ENCODE results near the gene CCDC82.
A peak's percentile ranks its signal among the peaks of the same experiment; 100 is the strongest.

Gene CCDC82

GRCh38 chr11:96328395-96329010 lies 61.2 kb downstream of the CCDC82 start:
- H3K9me3 ChIP-seq (ENCODE audit: severe bottlenecking), result no peaks in the 10 kb centered on the region
- DNase-seq (ENCODE audit: low spot score) (no peak), ATAC-seq (ENCODE audit: low read depth) (peak; percentile 24; the same call in 1 of the 3 replicates)
- TF ChIP-seq, protein P1, sequence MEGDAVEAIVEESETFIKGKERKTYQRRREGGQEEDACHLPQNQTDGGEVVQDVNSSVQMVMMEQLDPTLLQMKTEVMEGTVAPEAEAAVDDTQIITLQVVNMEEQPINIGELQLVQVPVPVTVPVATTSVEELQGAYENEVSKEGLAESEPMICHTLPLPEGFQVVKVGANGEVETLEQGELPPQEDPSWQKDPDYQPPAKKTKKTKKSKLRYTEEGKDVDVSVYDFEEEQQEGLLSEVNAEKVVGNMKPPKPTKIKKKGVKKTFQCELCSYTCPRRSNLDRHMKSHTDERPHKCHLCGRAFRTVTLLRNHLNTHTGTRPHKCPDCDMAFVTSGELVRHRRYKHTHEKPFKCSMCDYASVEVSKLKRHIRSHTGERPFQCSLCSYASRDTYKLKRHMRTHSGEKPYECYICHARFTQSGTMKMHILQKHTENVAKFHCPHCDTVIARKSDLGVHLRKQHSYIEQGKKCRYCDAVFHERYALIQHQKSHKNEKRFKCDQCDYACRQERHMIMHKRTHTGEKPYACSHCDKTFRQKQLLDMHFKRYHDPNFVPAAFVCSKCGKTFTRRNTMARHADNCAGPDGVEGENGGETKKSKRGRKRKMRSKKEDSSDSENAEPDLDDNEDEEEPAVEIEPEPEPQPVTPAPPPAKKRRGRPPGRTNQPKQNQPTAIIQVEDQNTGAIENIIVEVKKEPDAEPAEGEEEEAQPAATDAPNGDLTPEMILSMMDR (IDR thresholded peaks at IDR 0.05; ENCODE audit: poor library complexity, severe bottlenecking), result no peak
- H3K4me1 ChIP-seq (ENCODE audit: insufficient read depth, poor library complexity, severe bottlenecking), result peaks cover 43% of the 10 kb centered on the region
- peak overlapping the region; percentile 61 for H3K27ac ChIP-seq (ENCODE audit: poor library complexity, severe bottlenecking)
- no peak overlapping the region for H3K4me3 ChIP-seq (ENCODE audit: severe bottlenecking)
- no peaks in the 10 kb centered on the region for H3K27me3 ChIP-seq (ENCODE audit: insufficient read depth, poor library complexity, severe bottlenecking)
- H3K36me3 ChIP-seq (ENCODE audit: low read depth), result no peaks in the 10 kb centered on the region

DNA sequence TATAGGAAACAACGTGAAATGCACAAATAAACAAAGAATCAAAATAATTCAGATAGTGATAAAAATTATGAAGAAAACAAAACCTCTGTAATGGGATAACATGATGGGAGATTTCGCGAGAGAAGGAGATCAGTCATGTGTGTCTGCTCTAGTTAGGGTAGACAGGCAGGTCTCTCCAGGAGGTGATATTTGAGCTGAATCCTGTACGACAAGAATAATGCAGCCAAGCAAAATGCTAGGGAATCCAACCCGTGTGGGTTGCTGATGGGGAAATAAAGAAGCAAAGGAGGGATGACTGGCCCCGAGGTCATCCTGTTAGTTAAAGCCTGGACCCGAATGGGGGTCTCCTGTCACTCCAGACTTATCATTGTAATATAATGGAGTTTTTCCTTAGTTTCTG lies 62.8 kb downstream of the CCDC82 start:
- Histone ChIP-seq H3K27me3 (ENCODE audit: insufficient read depth, poor library complexity, severe bottlenecking) (no peaks in the 10 kb centered on the region), H3K9me3 (ENCODE audit: severe bottlenecking) (no peaks in the 10 kb centered on the region), H3K36me3 (ENCODE audit: low read depth) (no peaks in the 10 kb centered on the region), H3K4me1 (ENCODE audit: insufficient read depth, poor library complexity, severe bottlenecking) (peaks cover 43% of the 10 kb centered on the region), H3K27ac (ENCODE audit: poor library complexity, severe bottlenecking) (peak overlapping the region; percentile 78), H3K4me3 (ENCODE audit: severe bottlenecking) (no peak overlapping the region)
- DNase-seq (ENCODE audit: low spot score) (no peak), ATAC-seq (ENCODE audit: low read depth) (no peak)
- TF ChIP-seq, protein P1 (IDR thresholded peaks at IDR 0.05; ENCODE audit: poor library complexity, severe bottlenecking), result no peak

DNA sequence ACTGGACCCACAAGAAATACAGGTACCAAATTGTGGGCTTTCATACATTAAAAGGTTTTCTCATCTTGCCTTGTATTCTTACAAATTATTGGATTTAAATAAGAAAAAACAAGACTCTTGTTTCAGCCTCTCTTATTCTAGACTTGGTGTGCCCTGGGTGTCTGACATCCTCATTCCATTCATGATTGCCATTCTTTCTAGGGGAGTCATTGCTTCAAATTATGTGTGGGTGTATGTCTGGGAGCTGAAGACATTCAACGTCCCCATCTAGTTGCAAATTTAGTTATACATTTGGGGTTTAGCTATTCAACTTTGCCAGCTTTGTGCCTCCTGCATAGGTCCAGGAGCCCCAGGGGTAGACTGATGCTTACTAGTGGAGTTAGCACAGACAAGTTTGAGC lies 64.8 kb downstream of the CCDC82 start:
- ATAC-seq (ENCODE audit: low read depth) (peak; percentile 97), DNase-seq (ENCODE audit: low spot score) (no peak)
- TF ChIP-seq, protein P1 (IDR thresholded peaks at IDR 0.05; ENCODE audit: poor library complexity, severe bottlenecking), result no peak
- no peak overlapping the region for H3K4me3 ChIP-seq (ENCODE audit: severe bottlenecking)
- H3K27me3 ChIP-seq (ENCODE audit: insufficient read depth, poor library complexity, severe bottlenecking), result no peaks in the 10 kb centered on the region
- H3K9me3 ChIP-seq (ENCODE audit: severe bottlenecking), result no peaks in the 10 kb centered on the region
- peaks cover 43% of the 10 kb centered on the region for H3K4me1 ChIP-seq (ENCODE audit: insufficient read depth, poor library complexity, severe bottlenecking)
- H3K27ac ChIP-seq (ENCODE audit: poor library complexity, severe bottlenecking), result peak overlapping the region; percentile 78
- H3K36me3 ChIP-seq (ENCODE audit: low read depth), result no peaks in the 10 kb centered on the region

GRCh38 chr11:96323642-96323985 lies 66.1 kb downstream of the CCDC82 start:
- DNase-seq (ENCODE audit: low spot score), result no peak
- no peak for ATAC-seq (ENCODE audit: low read depth)
- Histone ChIP-seq H3K4me3 (ENCODE audit: severe bottlenecking) (no peak overlapping the region), H3K4me1 (ENCODE audit: insufficient read depth, poor library complexity, severe bottlenecking) (peaks cover 32% of the 10 kb centered on the region), H3K9me3 (ENCODE audit: severe bottlenecking) (no peaks in the 10 kb centered on the region), H3K36me3 (ENCODE audit: low read depth) (no peaks in the 10 kb centered on the region), H3K27ac (ENCODE audit: poor library complexity, severe bottlenecking) (peak overlapping the region; percentile 78), H3K27me3 (ENCODE audit: insufficient read depth, poor library complexity, severe bottlenecking) (no peaks in the 10 kb centered on the region)
- TF ChIP-seq, protein P1 (IDR thresholded peaks at IDR 0.05; ENCODE audit: poor library complexity, severe bottlenecking), result no peak
